HG03558 (cell line): Measurements from ENCODE around the gene NKX1-2.
A peak's percentile ranks its signal among the peaks of the same experiment; 100 is the strongest.

ENCODE experiments used
- ATAC-seq: cut with Tn5 transposase; IDR thresholded peaks from one replicate; pipeline ENCODE4 v1.9.1; 2021; ENCODE audit warnings: moderate number of reproducible peaks; ENCODE audit not compliant: unreplicated experiment; ENCODE audit errors: extremely low read depth

NKX1-2 gene

GRCh38 chr10:124420254-124420653 lies 29.6 kb downstream of the NKX1-2 start:
- ATAC-seq, result no peak

GRCh38 chr10:124419635-124420034 lies 30.2 kb downstream of the NKX1-2 start:
- ATAC-seq, result no peak

- peak; percentile 80 for ATAC-seq
Measured at GRCh38 chr10:124418726-124419501, 30.9 kb downstream of the NKX1-2 start, which contains the start of gene OAT. Gene OAT (minus strand): TSS chr10:124418923. CDS start chr10:124412171, 6,752 bp downstream.

- ATAC-seq, result peak; percentile 21
Measured at GRCh38 chr10:124417895-124418725, 31.7 kb downstream of the NKX1-2 start.

GRCh38 chr10:124416733-124417132 lies 33.1 kb downstream of the NKX1-2 start:
- no peak for ATAC-seq

- ATAC-seq, result no peak
Measured at GRCh38 chr10:124415210-124415609, 34.6 kb downstream of the NKX1-2 start.

- ATAC-seq, result no peak
Measured at GRCh38 chr10:124414076-124414475, 35.8 kb downstream of the NKX1-2 start.

GRCh38 chr10:124409696-124410095 lies 40.1 kb downstream of the NKX1-2 start:
- ATAC-seq, result no peak

GRCh38 chr10:124408357-124408756 lies 41.5 kb downstream of the NKX1-2 start:
- ATAC-seq, result no peak

- no peak for ATAC-seq
Measured at GRCh38 chr10:124407456-124407855, 42.4 kb downstream of the NKX1-2 start.

GRCh38 chr10:124403548-124403947 lies 46.3 kb downstream of the NKX1-2 start:
- peak; percentile 52 for ATAC-seq

- no peak for ATAC-seq
Measured at GRCh38 chr10:124402273-124402672, 47.6 kb downstream of the NKX1-2 start.

GRCh38 chr10:124401633-124402032 lies 48.2 kb downstream of the NKX1-2 start:
- ATAC-seq, result no peak
